ENCODE results near the gene CDH13.

DNA sequence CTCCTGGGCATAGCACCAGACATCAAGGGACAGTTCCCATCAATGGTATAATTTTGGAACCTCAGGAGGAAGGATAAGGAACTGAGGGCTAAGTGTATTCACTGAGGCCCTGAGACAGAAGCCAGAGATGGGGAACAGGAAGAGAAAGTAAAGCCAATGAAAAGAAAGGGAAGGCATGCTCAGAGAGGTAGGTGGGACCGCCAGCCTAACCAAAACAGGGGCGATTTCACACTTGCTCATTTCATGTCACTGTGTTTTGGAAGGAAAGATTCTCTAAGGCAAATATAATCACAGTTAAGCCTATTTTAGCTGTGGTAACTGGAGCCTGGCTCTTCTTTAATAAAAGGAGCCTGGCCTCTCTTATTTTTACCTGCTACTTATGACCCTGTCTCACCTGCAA, 411.1 kb downstream of the CDH13 start:
- TF ChIP-seq CSDC2 (CRISPR knock-in tag; IDR thresholded peaks at IDR 0.05) (no peak), ESRRG (CRISPR knock-in tag; IDR thresholded peaks at IDR 0.05) (no peak), ZC3H10 (CRISPR knock-in tag; IDR thresholded peaks at IDR 0.05) (no peak), TOX (CRISPR knock-in tag; IDR thresholded peaks at IDR 0.05; ENCODE audit: borderline replicate concordance) (no peak), ZNF565 (CRISPR knock-in tag; conservative IDR thresholded peaks at IDR 0.05; ENCODE audit: low read depth) (no peak), ARNTL (CRISPR knock-in tag; IDR thresholded peaks at IDR 0.05; ENCODE audit: borderline replicate concordance, low read depth) (no peak), RARB (CRISPR knock-in tag; IDR thresholded peaks at IDR 0.05) (no peak), ISL1 (CRISPR knock-in tag; IDR thresholded peaks at IDR 0.05) (no peak)
- TF ChIP-seq, protein P1, sequence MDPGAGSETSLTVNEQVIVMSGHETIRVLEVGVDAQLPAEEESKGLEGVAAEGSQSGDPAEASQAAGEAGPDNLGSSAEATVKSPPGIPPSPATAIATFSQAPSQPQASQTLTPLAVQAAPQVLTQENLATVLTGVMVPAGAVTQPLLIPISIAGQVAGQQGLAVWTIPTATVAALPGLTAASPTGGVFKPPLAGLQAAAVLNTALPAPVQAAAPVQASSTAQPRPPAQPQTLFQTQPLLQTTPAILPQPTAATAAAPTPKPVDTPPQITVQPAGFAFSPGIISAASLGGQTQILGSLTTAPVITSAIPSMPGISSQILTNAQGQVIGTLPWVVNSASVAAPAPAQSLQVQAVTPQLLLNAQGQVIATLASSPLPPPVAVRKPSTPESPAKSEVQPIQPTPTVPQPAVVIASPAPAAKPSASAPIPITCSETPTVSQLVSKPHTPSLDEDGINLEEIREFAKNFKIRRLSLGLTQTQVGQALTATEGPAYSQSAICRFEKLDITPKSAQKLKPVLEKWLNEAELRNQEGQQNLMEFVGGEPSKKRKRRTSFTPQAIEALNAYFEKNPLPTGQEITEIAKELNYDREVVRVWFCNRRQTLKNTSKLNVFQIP (CRISPR knock-in tag; IDR thresholded peaks at IDR 0.05; ENCODE audit: borderline replicate concordance, low read depth) = no peak

Data from SK-N-SH treated with all-trans-retinoic acid at 6 μM for 48 hours (cell line).